Fibroblast of skin of right biceps (primary cell): ENCODE data around the gene FXYD2.
"Not testable (repeated sequence)": the region's sequence is repeated elsewhere in the genome, so short reads cannot be mapped to it uniquely, and the experiment has no call there.

Source experiments
- DNase-seq: peaks from one replicate; pipeline ENCODE4 v3.0.0-alpha.2; 2013

Gene FXYD2

DNA sequence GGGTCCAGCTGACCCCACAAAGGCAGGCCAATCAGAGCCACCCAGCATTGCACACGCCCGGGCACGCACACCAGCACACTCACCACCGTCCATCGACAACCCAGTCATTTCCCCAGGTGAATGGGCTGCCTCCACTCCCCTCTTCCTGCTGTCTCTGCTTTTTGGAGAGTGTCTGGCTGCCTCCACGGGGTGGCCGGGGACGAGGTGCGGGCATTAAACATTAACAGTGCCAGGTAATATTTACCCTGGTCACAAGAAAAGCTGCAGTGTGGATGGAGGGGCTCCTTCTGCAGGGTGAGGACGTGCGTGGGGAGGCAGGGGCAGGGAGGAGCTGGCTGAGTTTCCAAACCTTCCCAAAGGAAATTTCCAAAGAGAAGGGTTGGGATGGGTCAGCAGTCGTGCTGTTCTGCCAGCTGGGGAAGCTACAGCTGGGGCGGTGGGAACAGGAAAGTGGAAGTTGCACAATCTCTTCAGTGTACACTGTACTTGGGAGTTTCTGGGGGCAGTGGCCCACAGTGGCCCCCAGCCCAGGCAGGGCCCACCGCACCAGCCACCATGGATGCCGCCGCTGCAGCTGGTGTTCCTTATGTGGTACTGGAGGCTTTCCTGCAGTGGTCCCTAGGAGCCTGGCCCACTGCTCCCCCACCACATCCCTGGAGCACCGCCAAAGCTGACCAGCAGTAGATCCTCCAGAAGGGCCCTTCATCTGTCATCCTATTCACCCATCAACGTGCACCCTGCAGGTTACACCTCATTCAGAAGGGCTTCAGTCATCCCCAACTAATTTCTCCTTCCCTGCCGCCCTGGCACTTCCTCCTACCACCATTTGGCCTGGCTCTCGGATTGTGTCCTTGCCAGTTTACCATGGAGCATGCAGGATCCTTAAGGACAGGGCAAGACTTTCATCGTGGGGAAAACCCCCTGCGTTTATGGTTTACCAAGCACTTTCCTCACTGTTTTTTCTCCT lies at the start of gene FXYD2:
TSS of gene FXYD2 (minus strand) at position 174 of the 967 bp plus-strand sequence. CDS start at position 108, 66 bp downstream.
- no peak for DNase-seq

DNA sequence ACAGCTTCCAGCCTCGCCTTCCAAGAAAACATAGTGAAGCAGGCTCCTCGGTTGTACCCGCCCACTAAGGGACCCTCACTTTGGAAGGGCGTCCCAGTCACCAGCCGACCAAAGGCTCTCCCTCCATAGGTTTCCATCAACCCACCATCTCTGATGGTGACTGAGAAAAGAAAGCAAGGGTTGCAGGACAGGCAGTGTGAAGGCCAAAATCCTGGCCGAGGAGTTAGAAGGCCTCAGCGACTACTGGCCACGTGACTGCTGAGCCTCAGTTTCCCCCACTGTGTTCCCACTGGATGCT lies 49.2 kb upstream of the FXYD2 start:
- no peak for DNase-seq

DNA sequence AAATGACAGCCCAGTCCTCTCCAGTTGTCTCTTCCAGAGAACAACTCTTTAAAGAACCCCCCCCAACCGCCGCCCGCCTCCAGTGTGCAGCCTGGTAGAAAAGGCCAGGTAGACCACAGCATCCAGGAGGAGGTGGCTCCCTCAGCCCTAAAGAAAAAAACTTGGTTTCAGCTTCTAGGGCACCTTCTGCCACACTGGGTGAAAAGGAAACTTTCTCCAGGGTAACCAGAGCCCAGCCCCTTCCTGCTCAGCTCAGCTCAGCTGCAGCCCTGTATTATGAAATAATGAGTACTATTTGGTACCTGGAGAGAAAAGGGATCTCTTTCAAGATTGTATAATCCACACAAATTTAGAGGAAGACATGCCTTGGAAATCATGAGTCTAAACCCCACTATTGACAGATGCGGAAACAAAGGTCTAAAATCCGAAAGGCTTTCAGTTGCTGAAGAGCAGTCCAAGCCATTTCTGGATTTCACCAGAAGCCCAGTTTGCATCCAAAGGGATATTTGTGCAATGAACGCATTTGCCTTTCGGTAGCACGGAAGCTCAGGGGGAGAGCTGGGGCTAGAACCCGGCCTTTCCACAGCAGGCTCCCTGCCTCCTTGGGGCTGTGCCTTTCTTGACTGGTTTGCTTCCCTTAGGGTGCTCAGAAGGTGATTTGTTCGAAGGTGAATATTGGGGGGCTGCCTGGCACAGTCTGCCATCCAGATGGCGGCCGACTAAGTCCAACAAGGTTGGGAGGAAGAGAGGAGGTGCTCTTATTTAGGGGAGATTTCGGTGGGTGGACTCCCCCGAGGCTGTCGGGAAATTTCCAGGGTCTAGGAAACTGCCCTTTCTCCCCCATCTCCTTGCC lies 48.7 kb upstream of the FXYD2 start:
- no peak for DNase-seq

DNA sequence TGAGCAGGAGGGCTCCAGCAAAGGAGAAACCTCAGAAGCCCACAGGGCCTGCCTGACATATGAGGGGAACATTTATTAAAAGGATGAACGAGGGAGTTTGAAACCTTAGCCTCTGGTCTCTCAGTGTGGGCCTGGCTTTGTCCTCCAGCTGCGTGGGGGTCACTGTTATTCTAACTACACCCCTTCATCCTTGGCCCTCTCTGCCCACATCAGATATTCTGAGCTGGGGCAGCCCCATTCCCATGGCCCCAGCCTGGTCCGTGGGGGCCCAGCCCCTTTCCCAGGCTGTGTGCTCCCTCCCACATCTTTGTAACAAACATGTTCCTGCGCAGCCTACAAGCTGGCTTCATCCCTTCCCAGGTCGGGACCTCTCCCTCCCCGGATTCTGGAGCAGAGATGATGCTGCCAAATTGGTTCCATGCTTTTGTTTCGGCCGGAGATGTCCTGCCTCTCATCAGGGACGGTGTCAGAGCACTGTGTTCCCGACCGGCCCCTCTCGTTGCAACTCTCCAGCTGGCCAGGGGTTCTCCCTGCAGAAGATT lies 47.9 kb upstream of the FXYD2 start:
- no peak for DNase-seq

DNA sequence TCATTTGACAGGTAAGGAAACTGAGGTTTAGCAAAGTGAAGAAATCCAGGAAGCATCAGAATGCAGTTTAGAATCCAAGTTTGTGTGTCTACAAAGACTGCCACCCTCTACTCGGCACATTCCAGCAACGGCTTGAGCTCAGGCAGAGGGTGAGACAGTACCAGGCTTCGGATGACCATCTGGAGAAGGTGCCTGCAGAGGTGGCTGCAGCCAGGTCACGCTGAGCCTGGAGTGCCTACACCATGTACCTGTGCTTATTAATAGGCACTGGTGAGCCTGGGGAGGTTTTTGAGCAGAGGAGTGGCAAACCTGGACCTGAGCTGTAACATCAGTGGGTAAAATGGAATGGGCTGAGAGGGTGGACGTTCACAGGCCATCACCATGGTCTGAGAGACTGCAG lies 47.2 kb upstream of the FXYD2 start:
- DNase-seq = no peak

DNA sequence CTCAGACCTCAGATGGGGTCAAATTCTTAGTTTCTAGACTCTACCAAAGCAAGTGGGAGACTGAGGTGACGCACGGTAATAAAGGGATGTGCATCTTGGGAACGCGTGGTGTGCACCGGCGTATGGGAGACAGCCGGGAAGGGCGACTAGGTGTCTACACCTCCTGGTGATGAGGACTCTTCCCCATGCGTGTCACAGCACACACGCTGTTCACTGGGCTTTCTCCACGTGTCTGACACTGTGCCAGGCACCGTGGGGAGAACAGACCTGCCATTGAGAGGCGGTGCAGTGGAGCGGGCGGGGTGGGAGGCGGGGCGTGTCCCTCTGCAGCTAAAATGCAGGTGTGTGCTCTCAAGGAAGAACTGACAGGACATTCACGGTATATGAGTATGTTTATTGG lies 46.6 kb upstream of the FXYD2 start:
- DNase-seq = no peak

DNA sequence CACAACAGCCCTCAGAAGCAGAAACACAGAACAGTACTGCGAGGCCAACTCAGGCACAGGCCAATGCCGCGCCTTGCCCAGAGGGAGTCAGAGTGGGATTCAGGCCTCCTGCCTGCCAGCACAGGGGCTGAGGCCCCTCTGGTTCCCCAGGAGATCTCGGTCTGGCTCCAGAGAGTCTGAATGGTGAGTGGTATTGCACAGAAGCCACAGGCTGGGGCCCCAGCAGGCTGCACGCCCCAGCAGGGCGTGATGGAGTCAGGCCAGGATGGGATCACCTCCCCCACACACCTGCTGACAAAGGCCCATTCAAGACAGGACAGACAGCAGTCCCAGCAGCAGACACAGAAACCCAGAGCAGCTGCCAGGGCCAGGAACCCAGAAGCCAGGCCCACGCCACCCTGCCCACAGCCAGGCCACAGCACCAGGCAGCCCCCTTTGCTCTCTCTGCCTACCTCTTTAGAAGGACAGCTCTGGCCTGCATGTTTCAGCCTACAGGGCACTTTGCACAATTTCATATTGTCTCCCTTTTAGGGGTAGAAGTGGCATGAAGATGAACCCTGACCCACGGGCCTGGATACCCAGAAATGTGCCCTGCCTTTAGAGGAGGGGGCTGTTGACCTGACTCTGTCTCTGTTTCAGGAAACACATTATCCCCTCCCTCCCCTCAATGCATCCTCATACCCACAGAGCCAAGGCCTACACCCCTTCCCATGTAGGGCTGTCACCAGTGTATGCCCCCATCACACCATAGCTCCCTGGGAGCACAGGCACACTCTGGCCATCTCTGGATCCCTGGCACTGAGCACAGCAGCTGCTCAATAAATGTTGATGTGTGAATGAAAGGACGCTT lies 45.8 kb upstream of the FXYD2 start:
- no peak for DNase-seq

DNA sequence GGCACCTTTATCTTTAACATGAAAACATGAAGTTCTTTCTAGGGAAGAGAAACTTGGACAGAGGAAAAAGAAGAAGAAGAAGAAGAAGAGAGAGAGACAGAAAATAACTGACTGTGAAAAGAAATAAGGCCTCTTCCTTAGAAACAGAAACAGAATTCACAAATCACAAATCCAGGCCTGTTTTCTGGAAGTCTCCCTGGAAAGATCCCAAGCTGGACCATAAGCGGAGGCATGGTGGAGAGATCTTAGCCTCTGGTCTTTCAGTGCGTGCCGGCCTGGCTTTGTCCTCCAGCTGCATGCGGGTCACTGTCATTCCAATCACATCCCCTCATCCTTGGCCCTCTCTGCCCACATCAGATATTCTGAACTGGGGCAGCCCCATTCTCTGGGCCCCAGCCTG lies 45.1 kb upstream of the FXYD2 start:
- DNase-seq = no peak

DNA sequence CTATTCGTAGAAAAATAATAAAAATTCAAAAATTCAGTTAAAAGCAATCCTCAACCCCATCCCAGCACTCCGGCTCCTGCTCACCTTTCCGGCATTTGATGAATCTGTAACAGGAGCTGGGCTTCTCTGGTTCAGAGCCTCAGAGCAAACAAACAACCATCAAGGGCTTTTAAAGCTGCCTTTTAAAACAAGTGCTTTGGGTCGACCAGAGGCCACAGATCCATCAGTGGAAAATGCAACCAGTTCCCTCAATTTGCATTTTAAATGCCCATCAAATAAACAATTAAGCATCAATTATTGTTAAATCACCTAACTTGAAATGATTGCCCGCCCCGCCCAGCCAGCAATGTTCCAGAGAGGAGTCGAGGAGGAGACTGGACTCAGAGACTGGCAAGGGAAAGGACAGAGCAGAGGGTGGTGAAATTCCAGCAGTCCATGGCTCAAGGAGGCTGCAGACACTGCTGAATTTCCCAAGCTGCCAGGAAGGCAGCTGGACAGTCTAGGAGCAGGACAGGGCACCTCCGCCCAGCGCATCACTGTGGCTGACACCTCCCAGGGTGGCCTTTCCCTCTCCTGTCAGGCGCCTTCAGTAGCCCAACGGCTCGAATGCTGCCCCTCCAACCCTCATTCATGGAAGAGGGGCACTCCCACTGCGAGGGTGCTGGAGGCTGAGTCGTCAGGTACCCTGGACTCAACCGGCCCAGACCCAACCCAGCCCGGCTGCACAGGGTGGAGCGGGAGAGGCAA lies 44.4 kb upstream of the FXYD2 start:
- no peak for DNase-seq

DNA sequence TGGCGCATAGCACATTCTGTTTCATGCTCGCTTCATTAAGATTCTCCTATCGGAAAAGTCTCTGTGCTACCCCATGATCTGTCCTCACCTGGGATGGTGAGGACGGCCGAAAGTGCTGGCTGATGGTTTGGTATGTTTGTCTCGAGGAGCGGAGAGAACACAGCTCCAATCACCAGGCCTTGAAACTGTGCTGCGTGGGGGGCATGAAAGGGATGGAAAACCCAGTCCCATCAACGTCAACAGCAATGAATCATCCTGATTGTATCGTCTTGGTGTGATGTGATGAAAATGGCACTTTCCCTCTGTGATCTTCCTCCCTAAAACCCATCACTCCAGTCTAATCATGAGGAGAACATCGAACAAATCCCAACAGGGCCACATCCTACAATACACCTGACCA lies 43.5 kb upstream of the FXYD2 start:
- no peak for DNase-seq

DNA sequence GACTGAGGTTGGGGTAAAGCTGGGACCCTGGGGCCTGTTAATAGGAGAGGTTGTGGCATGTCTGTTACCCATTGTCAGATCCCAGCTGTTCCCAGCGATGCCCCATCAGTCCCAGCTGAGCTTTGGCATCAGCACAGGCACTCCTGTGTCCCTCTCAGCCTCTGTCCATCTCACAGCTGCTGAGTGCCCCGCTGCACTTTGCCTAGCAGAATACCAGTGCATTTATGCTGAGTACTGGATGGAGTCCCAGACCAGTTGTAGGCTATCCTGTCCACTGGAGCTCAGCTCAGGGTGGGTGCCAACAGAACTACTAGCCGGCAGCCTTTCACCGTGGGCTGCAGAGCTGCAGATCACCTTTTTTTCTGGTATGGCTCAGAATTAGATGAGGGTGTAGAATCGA lies 42.0 kb upstream of the FXYD2 start:
- no peak for DNase-seq

DNA sequence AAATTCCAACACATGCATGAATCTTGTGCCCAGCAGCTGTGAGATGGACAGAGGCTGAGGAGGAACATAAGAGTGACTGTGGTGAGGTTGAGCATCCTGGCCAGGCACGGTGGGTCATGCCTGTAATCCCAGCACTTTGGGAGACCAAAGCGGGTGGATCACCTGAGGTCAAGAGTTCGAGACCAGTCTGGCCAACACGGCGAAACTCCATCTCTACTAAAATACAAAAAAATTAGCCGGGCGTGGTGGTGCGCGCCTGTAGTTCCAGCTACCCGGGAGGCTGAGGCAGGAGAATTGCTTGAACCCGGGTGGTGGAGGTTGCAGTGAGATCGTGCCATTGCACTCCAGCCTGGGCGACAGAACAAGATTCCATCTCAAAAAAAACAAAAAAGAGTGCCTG lies 41.0 kb upstream of the FXYD2 start:
- not testable (repeated sequence) for DNase-seq

DNA sequence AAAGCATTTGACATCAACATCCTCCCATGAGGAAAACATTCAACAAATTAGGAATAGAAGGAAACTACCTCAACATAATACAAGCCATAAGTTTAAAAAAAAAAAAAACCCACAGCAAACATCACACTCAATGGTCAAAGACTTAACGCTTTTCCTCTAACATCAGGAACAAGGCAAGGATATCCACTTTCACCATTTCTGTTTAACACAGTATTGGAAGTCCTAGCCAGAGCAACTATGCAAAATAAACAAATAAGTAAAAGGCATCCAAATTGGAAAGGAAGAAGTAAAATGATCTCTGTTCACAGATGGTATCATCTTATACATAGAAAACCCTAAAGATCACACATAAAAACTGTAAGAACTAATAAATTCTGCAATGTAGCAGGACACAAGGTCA lies 38.8 kb upstream of the FXYD2 start:
- no peak for DNase-seq

DNA sequence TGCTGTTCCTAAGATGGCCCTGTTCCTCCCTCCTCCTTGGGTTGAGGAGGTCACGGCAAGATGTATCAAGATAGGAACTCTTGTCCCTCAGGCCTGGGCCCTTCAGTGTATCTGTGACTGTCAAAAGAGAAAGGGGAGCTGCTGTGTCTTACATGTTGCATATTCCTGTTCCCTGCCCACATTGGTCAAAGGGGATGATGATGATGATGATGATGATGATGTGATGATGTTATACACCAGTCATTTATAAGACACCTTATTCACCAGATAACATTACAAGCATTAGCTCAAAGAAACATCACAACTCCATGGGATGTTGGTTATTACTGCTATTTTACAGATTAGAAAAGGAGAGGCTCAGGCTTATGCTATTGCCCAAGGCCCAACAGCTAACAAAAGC lies 38.2 kb upstream of the FXYD2 start:
- DNase-seq = no peak

DNA sequence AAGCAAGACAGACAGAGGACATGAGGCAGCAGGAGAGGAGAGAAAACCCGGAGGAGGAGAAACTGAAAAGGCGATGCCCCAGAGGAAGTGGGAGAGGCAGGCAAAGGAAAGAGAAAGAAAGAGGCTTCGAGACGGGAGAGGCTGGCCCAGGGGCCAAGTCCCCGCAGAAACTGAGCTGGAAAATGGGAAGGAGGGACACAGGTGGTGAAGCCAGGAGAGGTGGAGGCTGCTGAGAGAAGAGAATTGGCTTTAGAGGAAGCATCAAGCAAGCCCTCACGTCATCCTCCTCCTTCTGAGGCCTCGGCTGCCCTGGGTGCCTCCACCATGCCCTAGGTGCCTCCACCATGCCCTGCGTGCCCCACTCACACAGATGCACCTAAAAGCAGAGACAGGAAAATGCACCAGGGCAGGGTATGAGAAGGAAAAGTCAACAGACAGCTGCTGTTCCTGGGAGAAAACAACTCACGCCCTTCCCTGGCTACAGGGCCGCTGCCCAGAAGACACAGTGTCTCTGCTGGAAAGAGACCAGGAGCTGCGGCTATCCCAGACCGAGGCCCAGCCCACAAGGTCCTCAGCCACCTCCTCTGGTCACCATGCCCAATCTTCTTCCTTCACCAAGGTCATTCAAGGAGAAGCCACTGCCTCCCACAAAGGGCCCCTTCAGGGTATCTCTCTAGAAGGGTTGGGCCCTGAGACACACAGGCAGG lies 37.6 kb upstream of the FXYD2 start:
- no peak for DNase-seq

DNA sequence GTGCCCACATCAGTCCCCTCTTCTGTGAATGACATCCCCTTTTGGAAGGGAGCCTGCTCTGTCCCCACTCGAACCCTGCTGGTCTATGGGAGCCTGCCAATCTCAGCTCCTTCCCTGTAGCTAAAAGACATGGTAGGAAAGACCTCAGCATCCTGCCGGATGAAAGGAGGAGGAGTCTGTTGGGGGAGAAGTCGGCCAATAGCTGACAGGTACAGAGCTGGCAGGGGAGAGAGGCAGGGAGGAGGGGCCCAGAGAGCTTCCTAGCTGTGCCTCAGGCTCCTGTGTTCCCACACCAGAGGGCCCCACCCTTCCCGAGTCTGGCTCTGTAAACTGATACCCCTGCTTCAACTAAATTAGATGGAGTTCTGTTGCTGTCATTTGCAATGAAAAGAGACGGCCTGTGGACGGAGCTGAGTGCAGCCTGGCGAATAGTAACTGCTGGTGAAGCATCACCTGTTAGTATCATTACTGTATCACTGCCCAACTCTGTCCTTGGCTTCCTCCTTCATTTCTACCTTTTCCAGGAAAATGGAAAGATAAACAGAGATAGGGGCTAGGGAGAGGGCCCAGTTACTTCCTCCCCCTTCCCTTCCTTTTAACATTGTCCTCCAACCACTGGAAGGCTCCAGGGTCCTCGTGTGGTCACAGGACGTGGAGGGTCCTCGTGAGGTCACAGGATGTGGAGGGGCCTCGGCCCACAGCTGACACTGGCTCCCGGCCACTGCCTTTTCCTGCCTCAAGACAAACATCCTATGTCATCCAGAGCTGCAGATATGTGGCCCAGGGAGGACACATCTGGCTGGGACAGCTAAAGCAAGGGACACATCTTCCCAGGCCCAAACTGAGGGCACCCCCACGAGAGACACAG lies 36.8 kb upstream of the FXYD2 start:
- no peak for DNase-seq

DNA sequence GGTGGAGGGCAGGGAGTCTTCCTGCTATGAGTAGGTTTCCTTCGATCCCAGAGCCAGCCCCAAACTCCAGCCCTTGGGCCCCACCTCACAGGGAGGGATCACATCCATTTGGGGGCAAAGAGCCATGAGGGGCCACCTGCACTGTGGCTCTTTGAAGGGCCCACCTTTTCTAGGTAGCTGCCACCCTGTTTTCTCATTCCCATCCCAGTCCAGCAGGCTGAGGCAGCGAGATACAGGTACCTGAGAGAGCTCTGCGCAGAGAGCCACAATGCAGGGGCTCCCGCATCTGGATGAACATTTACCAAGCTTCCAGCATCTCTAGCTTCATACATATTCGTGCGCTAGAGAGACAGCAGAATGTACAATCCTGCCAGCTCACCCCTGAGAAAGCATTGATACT lies 35.6 kb upstream of the FXYD2 start:
- no peak for DNase-seq

DNA sequence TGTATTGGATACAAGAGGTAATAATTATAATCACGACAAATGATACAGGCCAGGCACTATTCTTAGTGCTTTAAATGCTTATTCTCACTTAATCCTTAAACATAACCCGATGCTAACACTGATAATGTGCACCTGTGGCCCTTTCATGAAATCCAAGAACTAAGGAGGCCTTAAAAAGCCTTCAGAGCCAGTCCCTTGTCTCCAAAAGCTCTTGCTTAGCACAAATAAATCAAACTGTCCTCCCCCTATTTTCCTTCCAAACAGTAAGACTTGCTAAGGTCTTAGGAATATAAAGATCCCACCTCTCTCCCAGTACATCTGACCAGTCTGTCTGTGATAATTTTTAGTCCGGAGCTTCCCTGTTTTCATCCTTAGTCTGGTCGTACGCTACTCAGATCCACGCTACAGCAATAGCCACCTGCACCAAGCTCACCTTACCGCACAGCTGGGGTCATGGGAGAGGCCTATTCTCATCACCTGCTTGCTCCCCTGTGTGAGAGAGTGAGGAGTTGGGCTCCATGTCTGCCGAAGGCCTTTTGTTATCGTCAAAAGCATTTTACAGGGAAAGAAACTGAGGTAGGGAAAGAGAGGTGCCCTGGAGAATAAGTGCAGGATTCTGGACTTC lies 35.1 kb upstream of the FXYD2 start:
- no peak for DNase-seq

DNA sequence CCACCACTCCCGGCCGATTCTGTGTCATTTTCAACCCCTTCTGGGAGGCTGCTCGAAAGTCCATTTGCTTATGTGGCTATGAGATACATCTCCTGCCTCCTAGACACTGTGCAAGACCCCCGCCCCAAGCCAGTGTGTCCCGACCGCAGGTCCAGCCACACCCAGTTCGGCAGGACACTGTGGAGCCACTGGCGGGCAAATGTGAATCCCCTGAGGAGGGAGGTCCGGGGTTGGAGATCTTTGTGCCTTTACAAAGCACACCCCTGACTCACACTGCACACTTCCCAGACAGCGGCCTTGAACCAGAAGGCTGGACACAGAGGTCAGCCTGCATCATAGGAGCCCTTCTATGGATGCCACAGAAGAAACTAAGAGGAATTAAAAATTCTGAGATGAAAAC lies 34.5 kb upstream of the FXYD2 start:
- DNase-seq = no peak
